Measurements from ENCODE around the gene KLK13.

Gene KLK13

DNA sequence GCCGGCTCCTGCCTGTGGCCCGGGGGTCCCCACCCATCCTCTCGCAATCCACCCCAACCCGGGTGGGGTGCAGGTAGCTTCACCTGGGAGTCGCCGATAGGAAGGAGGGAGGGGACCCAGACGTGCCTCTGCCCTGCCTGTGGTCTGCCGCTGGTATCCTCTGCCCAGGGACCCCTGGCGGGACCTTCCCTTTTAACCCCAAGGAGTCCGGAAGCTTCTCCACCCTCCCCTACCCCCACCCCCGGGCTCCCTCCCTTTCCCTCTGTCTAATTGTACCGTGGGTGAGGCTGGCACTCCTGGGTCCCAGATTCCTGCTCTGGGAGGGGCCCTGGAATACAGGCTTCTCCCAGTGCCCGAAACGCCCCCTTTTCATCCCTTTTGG is 45.4 kb downstream of the KLK13 start, which contains the start of gene KLK10:
TSS of gene KLK10 (minus strand) at position 166 of the 382 bp plus-strand sequence. CDS start 579 bp downstream, outside the sequence.
- no peak for DNase-seq (ENCODE audit: low read depth)

DNA sequence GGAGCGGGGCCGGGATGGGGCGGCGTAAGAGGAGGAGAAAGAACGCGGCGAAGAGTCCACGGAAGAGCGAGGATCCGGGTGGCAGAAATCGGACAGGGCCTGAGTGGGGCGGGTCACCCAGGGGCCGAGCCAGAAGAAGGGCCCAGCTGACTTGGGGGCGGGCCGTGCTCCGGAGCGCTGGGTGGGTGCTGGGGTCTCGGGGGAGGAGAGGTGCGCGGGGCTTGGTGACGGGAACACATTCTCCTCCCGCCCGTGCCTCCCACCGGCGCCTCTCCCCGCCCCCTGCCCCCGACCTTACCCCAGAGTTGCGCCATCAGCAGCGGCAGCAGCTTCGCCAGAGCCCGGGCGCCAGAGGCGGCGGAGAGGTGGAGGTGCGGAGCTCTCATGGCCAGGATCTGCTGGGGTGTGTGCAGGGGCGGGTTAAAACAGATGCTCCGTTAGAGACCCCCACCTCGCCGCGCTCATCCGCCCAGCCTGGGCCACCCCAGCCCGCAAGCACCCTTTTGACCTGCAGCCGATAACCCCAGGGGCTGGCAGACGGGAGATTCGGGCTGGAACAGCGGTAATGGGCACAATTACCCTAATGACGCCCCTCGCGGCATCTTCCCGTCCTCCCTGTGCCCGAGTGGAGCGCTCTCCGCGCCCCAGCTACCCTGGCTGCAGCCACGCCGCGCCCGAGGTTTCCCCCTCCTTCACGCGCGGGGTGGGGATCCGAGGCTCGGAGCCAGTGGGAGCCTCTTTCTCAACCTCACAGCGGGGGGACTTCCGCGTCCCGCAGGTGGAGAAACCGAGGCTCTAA is 45.9 kb downstream of the KLK13 start:
- DNase-seq (ENCODE audit: low read depth), result peak; percentile 26

DNA sequence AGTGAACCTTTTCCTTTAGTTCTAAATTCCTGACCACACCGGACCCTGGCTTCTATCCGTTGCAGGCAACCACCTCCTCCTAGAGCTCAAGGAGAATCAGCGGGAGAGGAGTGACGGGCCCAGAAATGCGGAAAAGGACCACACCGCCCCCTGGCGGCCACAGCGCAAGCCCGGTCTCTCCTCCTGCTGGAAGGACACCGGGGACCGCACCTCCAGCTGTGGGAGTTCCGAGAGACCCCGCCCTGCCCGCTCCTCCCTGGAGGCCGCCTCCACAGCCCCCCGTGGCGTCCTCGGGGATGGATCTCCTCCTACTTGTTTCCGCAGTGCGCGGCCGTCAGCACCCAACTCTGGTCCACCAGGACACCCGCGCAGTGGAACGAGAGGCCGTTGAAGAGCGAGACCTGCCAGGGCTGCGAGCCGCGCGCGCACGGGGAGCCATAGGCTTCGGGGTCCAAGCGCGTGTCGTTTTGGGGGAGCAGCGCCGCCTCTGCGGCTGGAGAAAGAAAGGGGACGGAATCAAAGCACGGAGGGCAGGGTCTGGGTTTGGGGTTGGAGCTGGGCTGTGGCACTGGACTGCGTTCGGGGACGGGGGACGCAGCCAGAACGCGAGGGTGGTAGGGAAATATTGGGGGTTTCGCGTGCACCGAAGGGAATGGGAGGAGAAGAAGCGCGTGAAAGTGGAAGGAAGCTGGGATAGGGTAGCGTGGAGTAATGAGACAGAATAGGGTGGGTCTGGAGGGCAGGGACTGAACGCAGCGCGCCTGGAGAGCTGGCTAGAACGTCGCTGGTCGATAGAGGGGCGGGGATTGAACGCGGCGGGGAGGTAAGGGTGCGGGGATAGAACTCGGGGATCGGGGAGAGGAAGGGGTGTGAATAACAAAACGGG is 47.9 kb downstream of the KLK13 start:
- DNase-seq (ENCODE audit: low read depth), result peak; percentile 58

DNA sequence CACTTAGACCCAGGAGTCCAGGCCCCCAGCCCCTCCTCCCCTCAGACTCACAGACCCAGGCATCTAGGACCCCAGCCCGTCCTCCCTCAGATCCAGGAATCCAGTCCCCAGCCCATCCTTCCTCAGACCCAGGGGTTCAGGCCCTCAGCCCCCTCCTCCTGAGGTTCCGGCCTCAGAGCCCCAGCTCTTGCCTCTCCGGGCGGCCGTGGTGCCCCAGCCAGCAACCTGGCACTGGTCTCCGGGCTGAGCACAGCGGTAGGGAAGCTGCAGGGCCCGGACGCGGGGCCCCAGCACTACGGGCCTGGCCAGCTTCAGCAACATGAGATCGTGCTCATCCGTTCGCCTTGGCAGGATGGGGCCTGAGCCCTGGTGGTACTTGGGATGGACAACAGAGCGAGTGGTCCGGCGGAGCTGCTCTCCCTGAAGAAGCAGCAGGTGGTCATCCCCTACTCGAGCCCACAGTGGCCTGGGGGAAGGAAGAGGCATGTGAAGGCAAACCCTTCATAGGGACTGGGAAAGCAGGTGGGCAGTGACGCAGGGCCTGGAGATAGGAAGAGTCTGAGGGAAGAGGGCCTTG is 49.1 kb downstream of the KLK13 start:
- no peak for DNase-seq (ENCODE audit: low read depth)

DNA sequence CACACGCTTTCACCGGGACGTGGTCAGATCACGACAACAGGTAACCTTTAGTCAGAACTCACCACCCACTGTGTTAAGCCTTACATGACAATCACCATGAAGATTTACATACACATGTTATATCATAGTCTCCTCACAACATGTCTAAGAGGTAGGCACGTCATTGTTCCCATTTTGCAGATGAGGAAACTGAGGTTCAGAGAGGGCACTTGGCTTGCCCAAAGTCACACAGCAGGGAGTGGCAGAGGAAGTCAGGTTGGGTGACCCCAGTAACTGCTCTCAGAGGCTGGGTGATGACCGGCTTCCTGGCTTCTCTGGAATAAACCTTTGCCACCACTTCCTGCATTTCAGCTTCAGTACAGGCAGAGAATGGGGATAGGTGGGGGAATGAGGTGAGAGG is 50.6 kb downstream of the KLK13 start:
- DNase-seq (ENCODE audit: low read depth), result no peak

DNA sequence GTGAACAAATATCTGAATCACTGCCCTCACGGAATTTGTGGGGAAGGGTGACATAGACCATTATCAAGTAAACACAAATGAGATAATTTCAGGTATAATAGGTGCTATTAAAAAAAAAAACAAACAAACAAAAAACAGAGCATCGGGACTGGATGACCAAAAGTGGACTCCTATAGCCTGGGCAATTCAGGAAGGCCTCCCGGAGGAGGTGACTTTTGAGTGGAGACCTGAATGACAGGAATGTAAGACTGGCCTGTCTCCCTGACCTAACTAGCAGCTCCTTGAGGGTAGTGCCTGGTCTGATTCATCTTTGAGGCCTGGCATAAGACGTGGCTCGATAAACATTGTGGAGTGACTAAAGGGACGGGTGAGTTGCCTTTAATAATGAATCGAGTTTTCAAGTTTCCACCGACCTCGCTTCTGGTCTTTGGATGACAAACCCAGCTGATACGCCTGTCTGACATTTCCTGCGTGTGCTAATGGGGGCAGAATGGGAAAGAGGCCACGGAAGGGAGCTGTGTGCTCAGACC is 52.2 kb downstream of the KLK13 start:
- no peak for DNase-seq (ENCODE audit: low read depth)

DNA sequence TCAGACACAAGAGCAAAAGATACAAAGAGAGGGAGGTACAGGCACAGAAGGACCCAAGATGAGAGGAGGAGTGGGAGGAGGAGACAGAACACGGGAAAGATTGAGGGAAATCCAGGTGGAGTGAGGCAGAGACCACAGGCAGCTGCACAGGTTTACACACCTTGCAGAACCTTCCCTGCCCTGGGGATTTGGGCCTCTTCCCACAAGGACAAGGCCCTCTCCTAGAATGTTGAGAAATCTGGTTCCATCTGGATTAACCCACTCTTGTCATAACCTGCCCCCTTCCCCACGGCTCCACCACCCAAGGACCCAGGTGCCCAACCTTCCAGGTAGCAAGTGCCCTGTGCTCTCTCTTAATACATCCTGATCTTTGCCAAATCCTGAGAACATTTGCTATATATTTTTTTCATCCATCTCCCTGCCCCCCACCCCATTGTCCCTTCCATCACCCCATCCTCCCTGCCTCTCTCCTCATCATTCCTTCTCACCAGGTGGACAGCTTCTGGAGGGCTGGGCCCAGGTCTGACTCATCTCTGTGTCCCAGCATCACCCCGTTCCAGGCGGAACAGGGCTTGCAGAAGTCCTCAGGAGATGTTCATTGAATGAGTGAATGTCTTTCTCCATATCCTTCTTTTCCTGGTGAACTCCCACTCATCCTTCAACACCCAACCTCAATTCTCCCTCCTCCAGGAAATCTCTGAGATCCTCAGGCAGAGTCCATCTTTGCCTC is 54.7 kb downstream of the KLK13 start:
- DNase-seq (ENCODE audit: low read depth), result no peak

DNA sequence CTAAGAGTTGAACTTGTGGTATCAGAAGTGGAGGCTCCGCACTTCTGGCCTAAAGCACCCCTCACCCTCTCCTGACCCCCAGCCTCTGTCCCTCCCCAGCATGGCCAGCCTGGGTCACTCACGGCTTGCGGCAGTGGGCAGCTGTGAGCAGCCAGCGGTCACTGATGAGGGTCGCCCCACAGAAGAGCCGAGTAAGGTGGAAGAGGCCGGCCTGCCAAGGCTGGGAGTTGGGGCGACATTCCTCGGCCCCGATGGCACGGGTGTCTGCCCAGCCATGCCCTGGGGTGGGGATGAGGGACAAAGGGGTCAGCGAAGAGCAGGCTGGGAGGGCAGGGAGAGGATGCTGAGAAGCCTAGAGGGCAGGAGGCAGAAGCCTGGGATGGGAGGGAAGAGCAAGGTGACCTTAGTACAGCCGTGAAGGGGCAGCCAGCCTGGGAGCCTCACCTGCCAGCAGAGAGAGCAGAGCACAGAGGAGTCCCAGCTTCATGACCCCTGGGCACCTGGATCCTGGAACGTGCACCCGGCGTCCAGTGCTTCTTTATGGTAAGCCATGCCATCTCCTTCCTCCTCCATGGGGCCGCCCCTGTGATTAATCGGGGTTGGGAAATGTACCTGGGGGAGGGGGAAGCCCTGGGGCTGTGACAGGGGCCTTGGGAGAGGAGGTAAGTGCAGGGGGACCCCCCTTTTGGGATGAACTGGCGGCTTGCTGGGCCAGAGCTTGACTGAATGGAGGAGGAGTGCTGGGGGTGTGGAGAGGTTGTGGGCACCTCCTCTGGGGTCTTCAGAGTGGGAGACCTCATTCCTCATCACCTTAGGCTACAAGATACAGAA is 55.6 kb downstream of the KLK13 start:
- DNase-seq (ENCODE audit: low read depth), result no peak

DNA sequence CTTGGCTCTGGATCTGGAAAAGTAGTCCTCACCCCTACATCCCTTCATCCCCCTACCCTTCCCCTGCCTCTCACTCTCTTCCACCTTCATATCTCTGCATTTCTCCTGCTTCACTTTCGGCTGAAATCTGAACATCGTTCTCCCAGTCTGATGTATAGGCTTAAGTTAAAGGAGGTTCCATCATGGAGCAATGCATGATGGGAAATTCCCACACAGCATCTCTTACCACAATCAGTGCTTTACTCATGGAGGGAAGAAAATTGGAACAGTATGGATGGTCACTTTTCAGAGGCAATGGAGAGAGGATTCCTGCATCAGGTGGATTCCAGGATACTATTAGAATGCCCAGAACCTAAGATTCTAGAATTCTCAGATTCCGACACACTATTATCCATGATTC is 57.4 kb downstream of the KLK13 start:
- DNase-seq (ENCODE audit: low read depth), result no peak

DNA sequence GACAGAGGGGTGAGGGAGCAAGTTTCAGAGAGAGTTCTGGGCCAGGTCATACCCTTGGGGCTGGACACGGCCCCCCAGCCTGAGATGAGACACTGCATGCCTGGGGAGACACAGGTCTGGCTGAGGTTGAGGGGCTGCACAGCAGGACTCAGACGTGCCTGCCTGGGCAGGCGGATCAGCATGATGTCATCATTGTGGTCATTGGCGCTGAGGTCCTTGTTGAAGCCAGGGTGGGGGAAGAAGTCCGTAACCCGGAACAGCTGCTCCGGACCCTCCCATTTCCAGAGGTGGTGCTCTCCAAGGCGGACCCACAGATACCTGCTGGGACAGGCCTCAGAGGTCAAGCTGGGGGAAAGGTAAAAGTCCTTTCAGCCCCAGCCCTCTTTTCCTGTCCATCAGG is 58.5 kb downstream of the KLK13 start:
- DNase-seq (ENCODE audit: low read depth), result no peak
